ENCODE measurements around the gene ZNF318.

DNA sequence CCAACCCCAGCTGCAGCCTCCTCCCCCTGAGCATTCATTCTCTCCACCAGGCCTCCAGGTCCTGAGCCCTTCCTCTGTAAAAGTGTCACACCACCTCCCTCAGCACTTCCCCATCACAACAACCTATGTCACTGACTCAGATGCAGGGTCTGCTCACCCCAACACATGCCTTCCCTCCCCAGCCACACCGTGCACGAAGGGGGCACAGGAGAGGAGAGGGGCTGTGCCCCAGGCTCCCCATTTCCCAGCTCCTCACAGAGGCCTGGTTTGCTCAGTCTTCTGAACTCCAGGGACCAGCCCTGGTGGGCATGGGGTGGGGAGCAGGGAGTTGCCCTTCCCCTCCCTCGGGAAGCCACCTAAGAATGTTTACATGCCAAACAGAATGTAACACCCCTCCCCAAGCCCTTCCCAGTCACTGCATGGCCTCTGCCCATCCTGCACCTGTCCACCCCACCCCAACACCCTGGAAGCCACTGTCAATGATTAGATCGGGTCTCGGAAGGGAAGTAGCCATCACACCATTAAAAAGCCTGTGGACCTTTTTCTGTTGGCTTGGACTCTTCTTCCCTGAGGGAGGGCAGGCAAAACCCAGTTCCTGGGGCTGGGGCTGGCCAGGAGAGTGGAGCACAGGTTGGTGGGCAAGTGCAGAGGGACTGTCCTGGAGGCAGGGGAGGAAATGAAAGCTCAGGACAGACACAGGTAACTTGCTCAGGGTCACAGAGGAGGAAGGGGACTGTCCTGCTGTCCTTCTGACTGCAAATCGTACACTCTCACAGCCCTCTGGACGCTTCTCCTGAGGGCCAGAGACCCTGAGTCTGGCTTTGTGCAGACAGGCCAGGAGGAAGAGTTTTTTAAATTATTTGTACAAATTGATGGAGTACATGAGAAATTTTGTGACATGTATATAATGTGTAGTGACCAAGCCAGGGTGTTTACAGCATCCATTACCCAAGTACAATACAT lies 81.4 kb downstream of the ZNF318 start:
- no peak for TF ChIP-seq CBFB (CRISPR knock-in tag; IDR thresholded peaks at IDR 0.05; ENCODE audit: low read depth)
- no peak for TF ChIP-seq KAT7 (CRISPR knock-in tag; IDR thresholded peaks at IDR 0.05; ENCODE audit: borderline replicate concordance)
- TF ChIP-seq IRF2 (CRISPR knock-in tag; IDR thresholded peaks at IDR 0.05; ENCODE audit: borderline replicate concordance, low read depth), result no peak
- TF ChIP-seq, protein P1, sequence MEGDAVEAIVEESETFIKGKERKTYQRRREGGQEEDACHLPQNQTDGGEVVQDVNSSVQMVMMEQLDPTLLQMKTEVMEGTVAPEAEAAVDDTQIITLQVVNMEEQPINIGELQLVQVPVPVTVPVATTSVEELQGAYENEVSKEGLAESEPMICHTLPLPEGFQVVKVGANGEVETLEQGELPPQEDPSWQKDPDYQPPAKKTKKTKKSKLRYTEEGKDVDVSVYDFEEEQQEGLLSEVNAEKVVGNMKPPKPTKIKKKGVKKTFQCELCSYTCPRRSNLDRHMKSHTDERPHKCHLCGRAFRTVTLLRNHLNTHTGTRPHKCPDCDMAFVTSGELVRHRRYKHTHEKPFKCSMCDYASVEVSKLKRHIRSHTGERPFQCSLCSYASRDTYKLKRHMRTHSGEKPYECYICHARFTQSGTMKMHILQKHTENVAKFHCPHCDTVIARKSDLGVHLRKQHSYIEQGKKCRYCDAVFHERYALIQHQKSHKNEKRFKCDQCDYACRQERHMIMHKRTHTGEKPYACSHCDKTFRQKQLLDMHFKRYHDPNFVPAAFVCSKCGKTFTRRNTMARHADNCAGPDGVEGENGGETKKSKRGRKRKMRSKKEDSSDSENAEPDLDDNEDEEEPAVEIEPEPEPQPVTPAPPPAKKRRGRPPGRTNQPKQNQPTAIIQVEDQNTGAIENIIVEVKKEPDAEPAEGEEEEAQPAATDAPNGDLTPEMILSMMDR (IDR thresholded peaks at IDR 0.05), result no peak
- TF ChIP-seq NR3C1 (CRISPR knock-in tag; conservative IDR thresholded peaks at IDR 0.05; ENCODE audit: low read depth), result no peak
- TF ChIP-seq FOXJ3 (CRISPR knock-in tag; IDR thresholded peaks at IDR 0.05; ENCODE audit: borderline replicate concordance), result no peak
- no peak for TF ChIP-seq SMAD3 (CRISPR knock-in tag; IDR thresholded peaks at IDR 0.05; ENCODE audit: borderline replicate concordance)
- TF ChIP-seq, protein P2, sequence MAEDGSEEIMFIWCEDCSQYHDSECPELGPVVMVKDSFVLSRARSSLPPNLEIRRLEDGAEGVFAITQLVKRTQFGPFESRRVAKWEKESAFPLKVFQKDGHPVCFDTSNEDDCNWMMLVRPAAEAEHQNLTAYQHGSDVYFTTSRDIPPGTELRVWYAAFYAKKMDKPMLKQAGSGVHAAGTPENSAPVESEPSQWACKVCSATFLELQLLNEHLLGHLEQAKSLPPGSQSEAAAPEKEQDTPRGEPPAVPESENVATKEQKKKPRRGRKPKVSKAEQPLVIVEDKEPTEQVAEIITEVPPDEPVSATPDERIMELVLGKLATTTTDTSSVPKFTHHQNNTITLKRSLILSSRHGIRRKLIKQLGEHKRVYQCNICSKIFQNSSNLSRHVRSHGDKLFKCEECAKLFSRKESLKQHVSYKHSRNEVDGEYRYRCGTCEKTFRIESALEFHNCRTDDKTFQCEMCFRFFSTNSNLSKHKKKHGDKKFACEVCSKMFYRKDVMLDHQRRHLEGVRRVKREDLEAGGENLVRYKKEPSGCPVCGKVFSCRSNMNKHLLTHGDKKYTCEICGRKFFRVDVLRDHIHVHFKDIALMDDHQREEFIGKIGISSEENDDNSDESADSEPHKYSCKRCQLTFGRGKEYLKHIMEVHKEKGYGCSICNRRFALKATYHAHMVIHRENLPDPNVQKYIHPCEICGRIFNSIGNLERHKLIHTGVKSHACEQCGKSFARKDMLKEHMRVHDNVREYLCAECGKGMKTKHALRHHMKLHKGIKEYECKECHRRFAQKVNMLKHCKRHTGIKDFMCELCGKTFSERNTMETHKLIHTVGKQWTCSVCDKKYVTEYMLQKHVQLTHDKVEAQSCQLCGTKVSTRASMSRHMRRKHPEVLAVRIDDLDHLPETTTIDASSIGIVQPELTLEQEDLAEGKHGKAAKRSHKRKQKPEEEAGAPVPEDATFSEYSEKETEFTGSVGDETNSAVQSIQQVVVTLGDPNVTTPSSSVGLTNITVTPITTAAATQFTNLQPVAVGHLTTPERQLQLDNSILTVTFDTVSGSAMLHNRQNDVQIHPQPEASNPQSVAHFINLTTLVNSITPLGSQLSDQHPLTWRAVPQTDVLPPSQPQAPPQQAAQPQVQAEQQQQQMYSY (CRISPR knock-in tag; IDR thresholded peaks at IDR 0.05), result no peak
- no peak for TF ChIP-seq NFYB (CRISPR knock-in tag; conservative IDR thresholded peaks at IDR 0.05; ENCODE audit: low read depth)
- TF ChIP-seq OVOL2 (CRISPR knock-in tag; IDR thresholded peaks at IDR 0.05; ENCODE audit: borderline replicate concordance), result no peak

Measured in WTC11 (cell line).